Immature natural killer cell (primary cell): ENCODE results near the gene MMP21. TPM values are rescaled to one million over a fixed set of nuclear protein-coding genes. Genes with fewer than 3 reads are reported as not detected.

Experiments used
- DNase-seq, 3 donors: peaks; one replicate each; pipeline ENCODE4 v3.0.0; 2022; ENCODE audit warnings: mixed read lengths in 1 of 3
- H3K27ac Mint-ChIP-seq, 6 donors: one replicate each; pipeline ENCODE4 v1.8.0; 2020; ENCODE audit warnings: mixed read lengths in 6 of 6, mild to moderate bottlenecking in 5 of 6, inconsistent platforms in 4 of 6, moderate library complexity in 3 of 6
- H3K27me3 Mint-ChIP-seq, 3 donors: one replicate each; pipeline ENCODE4 v1.8.0; 2020 to 2021; ENCODE audit warnings: low read depth in 3 of 3, mild to moderate bottlenecking in 3 of 3, mixed read lengths in 3 of 3, moderate library complexity in 3 of 3, inconsistent platforms in 1 of 3
- H3K36me3 Mint-ChIP-seq, 3 donors: one replicate each; pipeline ENCODE4 v1.8.0; 2020; ENCODE audit warnings: mixed read lengths in 3 of 3, inconsistent platforms in 2 of 3, mild to moderate bottlenecking in 2 of 3
- H3K4me1 Mint-ChIP-seq, 2 donors: one replicate each; pipeline ENCODE4 v1.8.0; 2020; ENCODE audit warnings: inconsistent platforms in 2 of 2, mild to moderate bottlenecking in 2 of 2, mixed read lengths in 2 of 2, moderate library complexity in 1 of 2
- H3K4me3 Mint-ChIP-seq, 5 donors: one replicate each; pipeline ENCODE4 v1.8.0; 2020; ENCODE audit warnings: mild to moderate bottlenecking in 5 of 5, mixed read lengths in 5 of 5, inconsistent platforms in 3 of 5, moderate library complexity in 3 of 5
- H3K9me3 Mint-ChIP-seq, 6 donors: one replicate each; pipeline ENCODE4 v1.8.0; 2020; ENCODE audit warnings: mild to moderate bottlenecking in 6 of 6, mixed read lengths in 6 of 6, inconsistent platforms in 4 of 6, moderate library complexity in 3 of 6
- polyA plus RNA-seq, 3 donors: library from polyadenylated mRNA; unstranded; fragments of 300-500 nt; fragmentation: Illumina TruSeq; gene quantifications; one replicate each; pipeline ENCODE4 v1.2.3, GENCODE V29; 2021

Gene MMP21
- polyA plus RNA-seq, 3 donors from 2014 or later = not detected

- peaks cover 0 to 3% (median 0%) of the 10 kb centered on the region in 3 donors for H3K27me3 Mint-ChIP-seq
- H3K9me3 Mint-ChIP-seq = no peaks in the 10 kb centered on the region
- peaks cover 5 to 10% of the 10 kb centered on the region in 2 donors for H3K4me1 Mint-ChIP-seq
- no peak overlapping the region for H3K27ac Mint-ChIP-seq
- no peak for DNase-seq
- peaks cover 21 to 75% (median 58%) of the 10 kb centered on the region in 3 donors for H3K36me3 Mint-ChIP-seq
- H3K4me3 Mint-ChIP-seq = no peak overlapping the region
These were observed 40.8 kb downstream of the MMP21 start for GRCh38 chr10:125734823-125735222.

- Mint-ChIP-seq H3K4me1 (peaks cover 5 to 10% of the 10 kb centered on the region in 2 donors), H3K27me3 (peaks cover 0 to 3% (median 0%) of the 10 kb centered on the region in 3 donors), H3K9me3 (no peaks in the 10 kb centered on the region), H3K4me3 (no peak overlapping the region), H3K27ac (no peak overlapping the region), H3K36me3 (peaks cover 20 to 75% (median 56%) of the 10 kb centered on the region in 3 donors)
- DNase-seq = no peak
These were observed 41.5 kb downstream of the MMP21 start for GRCh38 chr10:125734148-125734547.

DNA sequence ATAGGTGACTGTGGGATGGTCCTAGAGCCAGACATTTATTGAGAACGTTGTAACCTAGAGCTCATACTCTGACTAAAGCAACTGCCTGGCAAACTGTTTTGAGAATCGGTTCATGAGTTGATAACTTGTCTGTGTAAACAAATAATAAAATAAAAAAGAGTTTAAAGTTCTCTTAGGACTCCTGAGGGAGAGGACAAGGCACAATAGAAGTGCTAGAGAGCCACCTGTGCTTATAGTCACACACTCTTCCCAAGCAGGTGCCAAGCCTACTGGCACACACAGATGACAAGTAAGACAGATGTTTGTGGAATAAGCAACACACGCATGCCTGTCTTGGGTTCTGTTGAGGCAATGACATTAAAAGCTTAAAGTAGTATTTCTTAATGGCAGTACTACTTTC is 48.2 kb downstream of the MMP21 start:
- DNase-seq = no peak
- Mint-ChIP-seq H3K4me3 (no peak overlapping the region), H3K27ac (no peak overlapping the region)

DNA sequence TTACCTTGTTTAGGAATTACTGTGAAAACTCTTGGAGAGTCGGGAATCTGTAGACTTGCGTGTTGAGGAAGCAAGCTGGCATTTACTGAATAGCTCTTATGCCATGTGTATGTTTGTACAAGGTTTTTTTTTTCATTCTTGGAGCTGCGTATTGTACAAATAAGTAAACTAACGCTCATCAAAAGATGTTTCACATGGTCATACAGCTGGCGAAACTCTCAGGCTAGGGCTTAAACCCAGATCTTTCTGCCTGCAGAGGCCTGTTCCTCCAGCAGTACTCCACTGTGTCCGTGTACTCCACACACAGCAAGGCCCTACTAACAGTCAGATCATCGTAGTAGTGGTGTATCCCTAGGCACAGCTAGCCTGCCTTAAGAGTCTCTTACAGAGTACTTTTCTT is 48.7 kb downstream of the MMP21 start:
- no peaks in the 10 kb centered on the region for H3K9me3 Mint-ChIP-seq
- no peaks in the 10 kb centered on the region for H3K27me3 Mint-ChIP-seq
- H3K4me3 Mint-ChIP-seq = no peak overlapping the region
- H3K4me1 Mint-ChIP-seq = peaks cover 4 to 15% of the 10 kb centered on the region in 2 donors
- peaks cover 37 to 58% (median 57%) of the 10 kb centered on the region in 3 donors for H3K36me3 Mint-ChIP-seq
- no peak overlapping the region for H3K27ac Mint-ChIP-seq
- no peak for DNase-seq

More for the DNA sequence above, 48.2 kb downstream of the MMP21 start:
- Mint-ChIP-seq H3K9me3 (no peaks in the 10 kb centered on the region), H3K27me3 (peaks cover 0 to 3% (median 0%) of the 10 kb centered on the region in 3 donors), H3K4me1 (peaks cover 8 to 11% of the 10 kb centered on the region in 2 donors), H3K36me3 (peaks cover 42 to 63% (median 62%) of the 10 kb centered on the region in 3 donors)

DNA sequence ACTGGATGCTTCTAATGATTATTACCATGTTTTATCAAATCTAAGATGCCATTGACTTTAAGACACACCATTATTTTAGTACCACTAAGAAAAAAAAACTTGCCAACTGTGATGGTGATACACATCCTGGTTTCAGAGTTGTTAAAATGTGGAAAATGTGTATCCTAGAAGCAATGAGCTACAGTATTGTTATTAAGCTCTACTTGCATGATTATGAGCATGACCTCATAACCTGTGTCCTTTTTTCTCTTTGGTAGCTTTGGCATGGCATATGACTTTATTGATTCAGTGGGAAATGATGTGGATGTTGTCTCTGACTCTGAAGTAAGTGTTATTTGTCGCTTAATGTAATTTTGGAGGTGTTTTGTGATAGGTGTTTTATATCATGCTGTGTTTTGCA is 52.8 kb downstream of the MMP21 start:
- H3K4me1 Mint-ChIP-seq = peaks cover 35 to 46% of the 10 kb centered on the region in 2 donors
- peak overlapping the region in 1 of 6 donors; percentile 30 for H3K27ac Mint-ChIP-seq
- DNase-seq = no peak
- H3K36me3 Mint-ChIP-seq = peaks cover 25 to 35% (median 28%) of the 10 kb centered on the region in 3 donors
- H3K4me3 Mint-ChIP-seq = no peak overlapping the region
- no peaks in the 10 kb centered on the region for H3K9me3 Mint-ChIP-seq
- H3K27me3 Mint-ChIP-seq = peaks cover 5 to 10% (median 9%) of the 10 kb centered on the region in 3 donors

GRCh38 chr10:125721035-125721434 is 54.6 kb downstream of the MMP21 start:
- H3K4me1 Mint-ChIP-seq = peaks cover 38 to 43% of the 10 kb centered on the region in 2 donors

DNA sequence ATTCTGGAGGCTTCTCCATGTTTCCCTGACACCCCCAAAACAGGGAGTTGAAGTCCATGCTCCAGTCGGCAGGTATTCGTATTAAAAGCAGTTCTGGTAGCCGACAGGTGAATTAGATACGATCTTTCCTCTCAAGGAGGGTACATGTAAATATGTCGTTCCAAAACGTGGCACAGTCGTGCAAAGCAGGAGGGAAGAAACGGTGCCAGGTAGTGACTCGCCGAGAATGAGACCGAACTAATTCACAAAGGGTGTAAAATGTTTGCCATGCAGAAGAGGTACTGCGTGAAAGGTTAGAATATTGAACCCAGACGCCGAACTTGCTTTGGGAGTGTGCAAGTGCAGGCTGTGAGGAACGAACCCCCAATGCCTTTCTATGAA is 55.6 kb downstream of the MMP21 start:
- Mint-ChIP-seq H3K4me3 (peak overlapping the region; percentile 97 to 99 (median 98)), H3K36me3 (peaks cover 12 to 22% (median 14%) of the 10 kb centered on the region in 3 donors), H3K27ac (peak overlapping the region; percentile 90 to 99 (median 97)), H3K4me1 (peaks cover 38 to 43% of the 10 kb centered on the region in 2 donors), H3K27me3 (peaks cover 5 to 10% (median 9%) of the 10 kb centered on the region in 3 donors), H3K9me3 (peaks cover 0 to 2% (median 0%) of the 10 kb centered on the region in 6 donors)
- no peak for DNase-seq

More at GRCh38 chr10:125721035-125721434, 54.6 kb downstream of the MMP21 start:
- H3K36me3 Mint-ChIP-seq = peaks cover 18 to 31% (median 21%) of the 10 kb centered on the region in 3 donors
- peak overlapping the region; percentile 63 to 99 (median 76) for H3K4me3 Mint-ChIP-seq
- H3K27ac Mint-ChIP-seq = peak overlapping the region in 5 of 6 donors; percentile 31 to 78 (median 66)
- peaks cover 5 to 10% (median 9%) of the 10 kb centered on the region in 3 donors for H3K27me3 Mint-ChIP-seq
- H3K9me3 Mint-ChIP-seq = no peaks in the 10 kb centered on the region
- no peak for DNase-seq

GRCh38 chr10:125719173-125720001 is 56.2 kb downstream of the MMP21 start, which contains the start of gene EDRF1:
EDRF1 (plus strand) TSS chr10:125719709; CDS start chr10:125719808, 99 bp downstream.
- peak; percentile 100 for DNase-seq
- peaks cover 5 to 10% (median 9%) of the 10 kb centered on the region in 3 donors for H3K27me3 Mint-ChIP-seq
- H3K4me3 Mint-ChIP-seq = peak within 1 kb of the TSS; percentile 97 to 99 (median 98)
- peaks cover 0 to 2% (median 0%) of the 10 kb centered on the region in 6 donors for H3K9me3 Mint-ChIP-seq
- peaks cover 38 to 43% of the 10 kb centered on the region in 2 donors for H3K4me1 Mint-ChIP-seq
- H3K27ac Mint-ChIP-seq = peak within 1 kb of the TSS; percentile 90 to 99 (median 97)
- peaks cover 6 to 16% (median 11%) of the 10 kb centered on the region in 3 donors for H3K36me3 Mint-ChIP-seq

Other genes with a start within 250 kb of the MMP21 start
- not detected for gene TEX36, start 92.7 kb downstream of the MMP21 start, polyA plus RNA-seq
- 10 to 100 TPM in 1 of 3 donors, 1 to 10 TPM in 2; 5.6 to 12.5 (median 8.6) TPM for gene EDRF1, start 56.1 kb downstream of the MMP21 start, polyA plus RNA-seq
- 100 to 1,000 TPM in 1 of 3 donors, 10 to 100 TPM in 2; 73.6 to 118 (median 95.1) TPM for gene UROS, start 47.4 kb upstream of the MMP21 start, polyA plus RNA-seq
- 10 to 100 TPM; 53.8 to 74.9 (median 63.6) TPM for gene BCCIP, start 47.7 kb upstream of the MMP21 start, polyA plus RNA-seq
- 10 to 100 TPM; 17.5 to 28.8 (median 19.0) TPM for gene DHX32, start 105.5 kb upstream of the MMP21 start, polyA plus RNA-seq
- not detected for gene FANK1, start 120.7 kb upstream of the MMP21 start, polyA plus RNA-seq